HG02571 (cell line): ENCODE measurements around the gene TMEM176B.
"Not testable (repeated sequence)": the region's sequence is repeated elsewhere in the genome, so short reads cannot be mapped to it uniquely, and the experiment has no call there.

Source experiments
- ATAC-seq: cut with Tn5 transposase; IDR thresholded peaks from one replicate; pipeline ENCODE4 v1.9.1; 2021; ENCODE audit warnings: mild to moderate bottlenecking, moderate library complexity; ENCODE audit not compliant: unreplicated experiment

Gene TMEM176B

DNA sequence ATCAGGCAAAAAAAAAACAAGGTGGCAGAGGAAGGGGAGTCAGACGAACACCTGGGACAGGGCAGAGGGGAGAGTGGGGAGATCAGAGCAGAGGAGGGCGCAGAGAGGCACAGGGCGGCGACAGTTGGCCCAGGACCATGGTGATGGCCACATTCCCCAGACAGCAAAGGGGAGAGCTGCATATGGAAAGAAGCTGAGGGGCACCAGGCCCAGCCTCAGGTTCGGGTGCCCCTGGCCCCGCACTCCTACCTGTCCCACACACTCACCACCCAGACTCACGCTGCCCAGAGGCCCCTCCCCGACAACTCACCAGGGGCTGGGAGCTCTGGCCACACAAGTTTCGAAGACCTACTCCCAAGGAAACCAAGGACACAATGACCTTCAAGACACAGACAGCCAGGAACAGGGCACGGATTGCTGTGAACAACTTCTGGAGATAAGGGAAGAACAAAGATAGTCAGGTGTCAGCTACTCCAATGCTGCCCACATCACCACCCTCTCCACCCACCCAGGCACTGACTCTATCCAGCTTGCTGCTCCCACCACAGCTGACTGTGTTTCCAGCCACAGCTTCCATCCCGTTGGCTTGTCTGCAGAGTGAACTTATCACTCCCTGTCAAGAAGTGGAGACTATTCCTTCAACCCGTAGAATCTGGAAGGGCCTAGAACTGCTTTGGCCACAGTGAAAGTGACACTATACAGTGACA lies 8.3 kb downstream of the TMEM176B start:
- ATAC-seq: no peak

DNA sequence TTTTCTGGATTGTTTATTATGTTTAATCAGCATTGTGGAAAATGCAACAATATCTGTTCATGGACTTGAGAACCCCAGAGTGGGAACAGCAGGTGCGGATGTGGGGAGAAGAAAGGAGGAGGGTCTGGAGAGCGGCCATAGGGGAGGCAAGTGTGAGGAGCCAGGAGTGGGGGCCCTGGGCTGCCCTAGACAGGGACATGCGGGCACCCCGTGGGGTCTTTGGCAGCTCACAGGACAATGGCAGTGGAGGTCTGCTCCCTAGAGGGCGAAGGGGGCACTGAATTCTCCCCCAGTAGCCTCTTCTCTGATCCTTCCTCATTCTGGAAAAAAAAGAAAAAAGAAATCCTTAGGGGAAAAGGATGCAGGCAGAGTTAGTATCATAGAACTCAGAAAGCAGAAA lies 8.9 kb downstream of the TMEM176B start:
- no peak for ATAC-seq

DNA sequence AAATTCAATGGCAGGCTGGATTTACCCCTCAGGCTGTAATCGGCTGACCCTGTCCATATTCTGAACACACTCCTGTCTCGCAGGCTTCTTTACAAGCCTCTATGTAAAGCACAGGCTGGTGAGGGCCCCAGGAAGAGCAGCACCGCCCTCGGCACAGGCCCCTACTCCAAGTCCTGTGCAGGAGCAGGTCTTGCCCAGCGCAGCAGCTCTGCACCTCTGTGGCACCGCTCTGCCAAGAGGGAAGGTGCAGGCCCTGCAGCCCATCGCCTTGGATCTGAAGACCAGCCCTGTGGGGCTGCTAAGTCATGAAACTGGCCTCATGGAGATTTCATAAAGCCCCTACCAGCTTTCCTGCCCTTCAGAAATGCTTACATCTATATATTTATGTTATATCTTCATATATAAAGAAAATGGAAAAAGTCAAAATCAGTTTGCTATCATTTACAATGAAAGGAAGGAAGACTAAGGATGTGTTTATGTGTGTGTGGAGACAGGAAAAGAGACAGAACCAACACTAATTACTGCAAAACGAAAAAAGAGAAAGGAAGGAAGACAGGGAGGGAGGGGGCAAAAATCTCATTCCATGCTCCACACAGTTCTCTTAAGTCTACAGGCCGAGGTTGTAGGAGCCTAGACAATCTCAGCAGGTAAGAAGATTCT lies 9.6 kb downstream of the TMEM176B start:
- no peak for ATAC-seq

- ATAC-seq: no peak
Observed at GRCh38 chr7:150788474-150789269, 11.5 kb downstream of the TMEM176B start.

DNA sequence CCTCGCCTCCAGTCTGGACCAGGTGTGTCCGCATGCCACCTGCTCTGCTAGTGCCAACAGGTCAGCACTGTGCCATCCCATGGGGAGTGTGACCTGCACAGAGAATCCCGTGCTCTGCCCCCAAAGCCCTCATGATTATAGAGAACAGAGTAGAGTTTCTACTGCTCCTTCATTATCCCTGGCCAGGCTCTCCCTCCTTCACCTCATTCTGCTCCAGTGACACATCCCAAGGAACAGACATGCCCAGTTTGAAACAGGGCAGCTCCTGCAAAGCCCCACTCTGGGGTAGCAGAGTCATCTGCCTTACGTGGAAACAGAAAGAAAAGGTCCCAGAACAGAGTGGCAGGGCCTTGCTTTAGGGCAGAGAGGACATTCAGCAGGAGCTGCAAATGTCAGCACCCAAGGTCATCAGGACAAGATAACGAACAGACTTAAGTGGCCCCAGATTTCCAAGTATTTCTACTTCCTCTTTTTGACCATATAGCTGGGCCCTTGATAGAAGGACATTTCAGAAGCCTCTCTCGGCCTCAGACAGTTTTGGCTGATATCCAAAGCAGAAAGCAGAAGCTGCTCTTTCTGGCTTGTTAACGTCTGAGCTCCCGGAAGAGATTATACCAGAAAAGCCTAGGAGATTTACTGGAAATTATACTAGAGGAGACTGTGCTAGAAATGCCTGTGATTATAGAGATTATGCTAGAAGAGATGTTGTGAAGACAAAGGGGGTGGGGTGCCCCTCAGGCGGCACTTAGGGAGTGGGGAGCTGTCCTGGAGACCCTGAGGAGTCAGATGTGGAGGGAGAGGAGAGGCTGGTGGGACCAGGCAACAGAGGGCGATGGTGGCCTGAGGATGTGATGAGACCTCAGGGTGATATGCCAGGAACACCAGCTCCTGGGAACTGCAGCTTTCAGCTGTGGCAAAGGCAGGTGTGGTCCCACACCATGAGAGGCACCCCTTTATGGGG lies 12.6 kb downstream of the TMEM176B start:
- no peak for ATAC-seq

DNA sequence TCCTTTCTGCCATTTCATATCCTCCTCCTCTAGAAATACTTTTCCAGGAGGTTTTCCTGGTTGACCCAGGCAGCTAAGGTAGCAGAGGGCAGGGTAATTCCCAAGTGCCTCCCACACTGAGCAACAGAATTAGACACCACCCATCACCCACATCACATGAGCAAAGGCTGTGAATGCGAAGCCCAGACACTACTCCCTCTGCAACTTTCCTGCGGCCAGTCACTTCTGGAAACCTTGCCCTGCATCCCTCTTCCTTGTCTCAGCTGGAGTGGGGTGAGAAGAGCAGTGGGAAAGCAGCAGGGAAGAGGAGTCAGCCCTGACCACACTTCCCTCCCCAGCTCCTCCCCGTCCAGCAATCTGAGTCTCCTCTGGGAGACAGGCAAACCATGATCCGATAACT lies 15.2 kb downstream of the TMEM176B start:
- no peak for ATAC-seq

GRCh38 chr7:150784120-150784736 lies 15.9 kb downstream of the TMEM176B start:
- ATAC-seq: no peak

DNA sequence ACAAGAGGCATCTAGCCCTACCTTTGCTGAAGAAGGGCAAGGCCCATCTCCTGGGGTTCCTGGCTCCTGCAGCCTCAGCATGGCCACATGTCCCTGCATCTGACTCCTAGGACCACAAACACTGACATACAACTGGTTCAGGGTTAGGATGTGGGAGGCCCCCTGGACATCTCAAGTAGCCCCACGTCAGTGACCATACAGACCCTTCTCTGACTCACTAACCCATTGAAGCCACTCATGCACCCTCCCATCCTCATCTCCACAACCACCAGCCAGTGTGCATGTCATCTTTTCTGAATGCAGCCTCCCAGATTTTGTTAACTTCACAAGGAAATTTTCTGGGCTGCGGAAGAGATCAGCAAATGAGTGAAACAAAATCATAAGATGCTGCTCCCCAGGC lies 18.2 kb downstream of the TMEM176B start:
- no peak for ATAC-seq

- no peak for ATAC-seq
Observed at GRCh38 chr7:150781103-150781502, 19.1 kb downstream of the TMEM176B start.

- ATAC-seq: no peak
Observed at GRCh38 chr7:150780292-150780691, 19.9 kb downstream of the TMEM176B start.

GRCh38 chr7:150778738-150779301 lies 21.3 kb downstream of the TMEM176B start:
- no peak for ATAC-seq

DNA sequence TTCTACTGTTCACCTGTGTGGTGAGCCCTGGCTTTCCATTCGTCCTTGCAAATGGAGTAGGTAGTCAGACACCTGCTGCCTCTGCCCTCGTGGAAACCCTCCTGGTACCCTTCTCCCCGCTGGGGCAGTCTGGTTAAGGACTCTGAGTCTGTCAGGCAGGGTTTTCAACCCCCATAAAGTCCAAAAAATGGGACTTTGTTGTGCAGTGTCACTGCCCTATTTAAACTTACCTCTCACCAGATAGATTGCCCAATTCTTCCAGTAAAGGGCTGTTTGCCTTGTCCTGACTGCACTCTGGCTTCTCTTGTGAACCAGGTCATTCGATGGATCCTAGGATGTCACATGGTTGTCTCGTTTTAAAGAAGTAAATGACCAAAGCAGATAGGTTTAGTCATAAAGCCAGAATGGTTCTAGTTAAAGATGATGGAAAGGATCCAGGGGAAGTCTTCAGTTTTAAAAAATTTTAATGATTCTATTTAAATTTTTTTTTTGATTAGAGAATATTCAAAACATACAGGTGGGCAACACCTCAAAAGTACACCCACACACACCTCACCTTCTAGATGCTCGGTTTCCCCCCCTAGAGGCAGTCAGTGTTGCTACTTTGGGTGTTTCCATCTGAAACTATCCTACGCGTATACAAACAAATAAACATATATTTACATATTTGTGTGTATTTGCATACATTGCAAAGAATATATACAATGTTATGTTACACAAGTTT lies 22.0 kb downstream of the TMEM176B start:
- ATAC-seq: no peak

DNA sequence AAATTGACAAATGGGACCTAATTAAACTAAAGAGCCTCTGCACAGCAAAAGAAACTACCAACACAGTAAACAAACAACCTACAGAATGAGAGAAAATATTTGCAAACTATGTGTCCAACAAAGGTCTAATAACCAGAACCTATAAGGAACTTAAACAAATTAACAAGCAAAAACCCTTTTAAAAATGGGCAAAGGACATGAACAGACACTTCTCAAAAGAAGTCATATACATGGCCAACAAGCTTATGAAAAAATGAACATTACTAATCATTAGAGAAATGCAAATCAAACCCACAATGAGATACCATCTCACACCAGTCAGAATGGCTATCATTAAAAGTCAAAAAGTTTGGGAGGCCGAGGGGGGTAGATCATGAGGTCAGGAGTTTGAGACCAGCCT lies 26.0 kb downstream of the TMEM176B start:
- not testable (repeated sequence) for ATAC-seq

DNA sequence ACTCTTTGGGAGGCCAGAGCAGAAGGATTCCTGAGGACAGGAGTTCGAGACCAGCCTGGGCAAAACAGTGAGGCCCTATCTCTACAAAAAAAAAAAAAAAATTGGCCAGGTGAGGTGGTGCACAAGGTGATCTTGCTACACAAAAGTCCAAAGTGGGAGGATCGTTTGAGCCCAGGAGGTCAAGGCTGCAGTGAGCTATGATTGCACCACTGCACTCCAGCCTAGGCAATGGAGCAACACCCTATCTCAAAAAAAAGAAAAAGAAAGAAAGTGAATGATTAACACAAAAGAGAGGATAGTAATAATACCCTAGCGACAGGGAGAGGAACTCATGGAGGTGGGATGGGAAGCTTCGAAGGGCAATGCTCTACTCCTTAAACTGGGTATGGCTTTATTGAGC lies 30.4 kb downstream of the TMEM176B start:
- ATAC-seq: no peak

- ATAC-seq: no peak
Observed at GRCh38 chr7:150766334-150766709, 33.8 kb downstream of the TMEM176B start.

DNA sequence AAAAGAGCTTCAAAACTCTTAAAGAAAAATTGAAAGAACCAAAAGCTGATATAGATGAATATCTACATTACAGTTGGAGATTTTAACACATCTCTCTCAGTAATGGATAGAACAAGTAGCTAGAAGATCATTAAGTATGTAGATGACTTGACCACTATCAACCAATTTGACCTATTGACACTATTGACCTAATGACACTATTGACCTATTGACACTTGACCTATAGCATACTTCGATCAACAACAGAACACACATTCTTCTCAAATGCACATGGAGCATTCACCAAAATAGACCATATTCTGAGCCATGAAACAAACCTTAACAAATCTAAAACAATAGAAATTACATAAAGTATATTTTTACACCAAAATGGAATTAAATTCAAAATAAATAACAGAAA lies 40.7 kb downstream of the TMEM176B start:
- ATAC-seq: no peak

DNA sequence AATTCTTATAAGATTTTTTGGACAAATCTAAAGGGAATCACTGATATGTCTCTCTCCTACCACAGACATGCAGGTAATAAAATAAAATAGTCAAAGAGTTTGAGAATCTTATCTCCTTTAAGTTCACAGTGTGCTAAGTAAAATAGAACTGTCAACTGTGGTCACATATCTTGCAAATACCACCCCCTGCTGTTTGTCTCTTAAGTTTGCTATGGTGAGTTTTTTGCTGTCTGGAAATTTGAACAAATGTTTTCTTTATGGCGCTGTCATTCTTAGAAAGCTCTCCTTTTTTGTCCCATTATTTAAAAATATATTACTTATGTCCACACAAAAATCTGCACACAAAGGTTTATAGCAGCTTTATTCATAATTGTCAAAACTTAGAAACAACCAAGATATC lies 43.3 kb downstream of the TMEM176B start:
- ATAC-seq: no peak

DNA sequence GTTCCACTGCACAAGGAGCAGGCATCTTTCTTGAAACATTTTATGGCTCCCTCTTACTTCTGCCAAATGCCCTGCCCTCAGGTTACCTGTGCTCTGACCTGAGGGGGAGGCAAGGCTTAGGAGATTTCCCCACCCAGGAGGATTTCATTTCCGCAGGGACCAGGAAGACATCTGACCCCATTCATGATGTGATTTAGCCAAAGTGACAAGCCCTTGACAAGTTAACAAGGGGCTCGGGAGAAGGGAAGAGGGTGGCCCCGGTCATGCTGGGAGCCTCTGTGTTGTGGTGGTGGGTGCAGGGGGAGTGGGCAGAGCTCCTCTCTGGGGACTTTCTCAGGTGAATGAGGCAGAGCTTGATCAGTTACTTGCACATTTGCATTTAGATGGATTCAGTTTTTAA lies 44.0 kb downstream of the TMEM176B start:
- no peak for ATAC-seq

DNA sequence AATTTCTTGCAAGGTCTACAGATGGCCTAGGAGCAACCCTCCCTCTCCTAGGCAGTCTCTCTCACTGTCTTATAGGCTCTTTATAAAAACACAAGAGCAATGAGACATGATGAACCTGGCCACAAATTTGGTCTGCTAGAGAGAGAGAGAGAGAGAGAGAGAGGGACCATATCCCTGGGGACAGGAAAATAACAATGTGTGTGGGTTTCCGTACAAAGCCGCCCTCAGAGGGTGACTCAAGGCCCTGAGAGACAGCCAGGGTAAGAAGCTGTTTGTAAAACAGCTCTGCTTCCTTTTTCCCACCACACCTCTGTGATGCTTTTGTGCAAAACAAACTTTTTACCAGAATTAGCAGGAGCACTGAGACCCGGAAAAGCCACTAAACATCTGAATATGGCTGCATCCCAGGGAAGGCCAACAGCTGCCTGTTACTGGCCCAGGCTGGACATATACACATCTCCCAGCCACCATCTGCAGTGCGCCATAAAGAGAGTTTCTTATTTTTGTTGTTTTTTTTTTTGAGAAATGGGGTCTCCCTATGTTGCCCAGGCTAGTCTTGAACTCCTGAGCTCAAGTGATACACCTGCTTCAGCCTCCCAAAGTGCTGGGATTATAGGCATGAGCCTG lies 44.6 kb downstream of the TMEM176B start:
- no peak for ATAC-seq
